SU-DHL-6 (cell line): ENCODE measurements around the gene CRACR2A.

Source experiments
- CTCF ChIP-seq: fragments of 200-600 bp; sonication (generic); IDR thresholded peaks from one replicate; pipeline ENCODE4 v1.5.1; 2017; ENCODE audit warnings: antibody characterized with exemption, mild to moderate bottlenecking, low read length, moderate library complexity; ENCODE audit not compliant: insufficient read depth, poor library complexity, severe bottlenecking
- EZH2phosphoT487 ChIP-seq: fragments of 200-600 bp; sonication (generic), shearing (Covaris generic); conservative IDR thresholded peaks from 2 replicates; pipeline ENCODE4 v1.6.1; 2018; ENCODE audit warnings: mild to moderate bottlenecking, antibody characterized with exemption, low read length, moderate library complexity, mixed read lengths

GRCh38 chr12:3672113-3672509 lies 80.8 kb downstream of the CRACR2A start:
- TF ChIP-seq CTCF: no peak
- no peak for TF ChIP-seq EZH2phosphoT487
